Heart left ventricle (tissue), 16 donors: ENCODE results near the gene CPLANE1. TPM values are rescaled to one million over a fixed set of nuclear protein-coding genes. Genes with fewer than 3 reads are reported as not detected.

Experiments used
- ATAC-seq, 4 donors: fragments of 200-7000 bp; cut with Tn5 transposase; one replicate each; pipeline ENCODE4 v1.9.1; 2020 to 2022; ENCODE audit warnings: moderate library complexity in 4 of 4, mild to moderate bottlenecking in 3 of 4, moderate number of reproducible peaks in 1 of 4
- DNase-seq, 5 donors: peaks; one replicate each; pipeline ENCODE4 v3.0.0-alpha.2; 2020
- H3K27ac ChIP-seq, 12 donors: fragments of 200-600 bp; sonication (generic) in 4 of 12; one replicate each; pipeline versions ENCODE4 v1.5.0 to v1.8.0; 2016 to 2022; ENCODE audit warnings: mild to moderate bottlenecking in 2 of 12
- H3K27me3 ChIP-seq, 9 donors: fragments of 200-600 bp; sonication (generic) in 2 of 9; one replicate each; pipeline versions ENCODE4 v1.5.1 to v1.8.0; 2016 to 2022; ENCODE audit warnings: mild to moderate bottlenecking in 3 of 9
- H3K36me3 ChIP-seq, 9 donors: fragments of 200-600 bp; sonication (generic) in 2 of 9; one replicate each; pipeline versions ENCODE4 v1.5.0 to v1.8.0; 2018 to 2022; ENCODE audit warnings: mild to moderate bottlenecking in 2 of 9
- H3K4me1 ChIP-seq, 12 donors: fragments of 200-600 bp; sonication (generic) in 4 of 12; one replicate each; pipeline versions ENCODE4 v1.5.0 to v1.8.0; 2016 to 2022; ENCODE audit warnings: mild to moderate bottlenecking in 3 of 12
- H3K4me3 ChIP-seq, 12 donors: fragments of 200-600 bp; sonication (generic) in 4 of 12; one replicate each; pipeline versions ENCODE4 v1.5.0 to v1.8.0; 2017 to 2022; ENCODE audit warnings: mild to moderate bottlenecking in 9 of 12, moderate library complexity in 4 of 12
- H3K9me3 ChIP-seq, 12 donors: fragments of 200-600 bp; sonication (generic) in 4 of 12; one replicate each; pipeline versions ENCODE4 v1.5.0 to v1.8.0; 2016 to 2022; ENCODE audit warnings: mild to moderate bottlenecking in 1 of 12
- CTCF ChIP-seq, 12 donors: fragments of 200-600 bp; sonication (generic) in 4 of 12; IDR thresholded peaks; one replicate each; pipeline versions ENCODE4 v1.5.0 to v1.8.0; 2018 to 2022; ENCODE audit warnings: antibody characterized with exemption in 12 of 12, mild to moderate bottlenecking in 5 of 12
- POLR2A ChIP-seq, 2 donors: fragments of 450-650 bp; IDR thresholded peaks; one replicate each; pipeline ENCODE4 v1.6.1; 2017; ENCODE audit warnings: antibody characterized with exemption in 2 of 2, mild to moderate bottlenecking in 2 of 2, moderate library complexity in 2 of 2
- WGBS, 4 donors: extraction: QIAGEN DNeasy Blood & Tissue Kit in 2 of 4; methylation state at CpG; one replicate each; pipeline versions ENCODE4 v1.1.5 to v1.1.7; 2013 to 2018; 5-methylcytosine and 5-hydroxymethylcytosine counted together
- intact Hi-C, 10 donors: fragments of 100-400 bp; cut with DNase I; formaldehyde crosslinking; loops; one replicate each; pipeline versions ENCODE4 v1.11.1 to v1.14.2; 2022
- polyA plus RNA-seq, 2 donors: library from polyadenylated mRNA; stranded (reverse); fragments of 200-250 nt; gene quantifications; one replicate each; pipeline ENCODE4 v1.2.3, GENCODE V29; 2013
- total RNA-seq, 9 donors: library from RNA; depleted of rRNA in 2 of 9; stranded (reverse); fragments of >200 nt in 2 of 9; fragmentation: NEBNext Ultra II Directional in 3 of 9; extraction: Animal tissue kit (Norgen Biotek cat#: 25700) in 3 of 9; gene quantifications; one replicate each; pipeline versions ENCODE4 v1.1.0 to v1.2.4, GENCODE V29; 2016 to 2023
- donor health status: ischemic (EF 13 %, LVEDD 7.1; RV severe dilation, severe dysfunction).
- donor health status: healthy with polysubstance abuse.
- donor health status: DM: no; HTN: yes; CAD: no.
- donor health status: DM: no; HTN: no; CAD: no.
- donor health status: ischemic (EF 25% LVEDD 6.9; RV normal size, moderate dysfunction).
- donor health status: ischemic (EF 25% LVEDD 5.7; RV mildly dilated, moderate dysfunction).
- donor health status: healthy.
- donor health status: DM: yes; HTN: yes; CAD: no.
- donor health status: ischemic (EF 35%, LVEDD 5.7; RV mildly dilated, moderate dysfunction).
- donor health status: nonischemic (EF 11% LVEDD 7.7; RV severe dilation, severe dysfunction).
- donor health status: DM: yes; HTN: yes; CAD: no.
- donor health status: PGD.
- donor health status: ischemic (EF 29% LVEDD 5.4; RV normal size, mild dysfunction).
- donor health status: nonischemic (EF 23%, LVEDD 6.1; RV moderate dilation, normal function).

The CPLANE1 gene
- total and polyA plus RNA-seq, 11 donors = 2.6 to 13.2 (median 9.3) TPM

- intact Hi-C loops = loop anchor here in 1 of 10 donors (10.0 kb wide), 1 partner anchor 184 kb away; no protein-coding TSS in a partner anchor
- peak overlapping the region in 8 of 12 donors; percentile 14 to 43 (median 38) for H3K4me3 ChIP-seq
- peak in 3 of 4 donors; percentile 64 to 78 (median 65) for ATAC-seq
- TF ChIP-seq POLR2A (IDR thresholded peaks at IDR 0.05) (no peak), CTCF (IDR thresholded peaks at IDR 0.05) (no peak)
- H3K9me3 ChIP-seq = no peaks in the 10 kb centered on the region
- H3K27ac ChIP-seq = peak overlapping the region in 2 of 12 donors; percentile 28 to 39
- whole genome bisulfite sequencing, 4 donors = 76 to 90% (median 84%) methylated on average over 32 of the region's 32 CpGs
- H3K27me3 ChIP-seq = no peaks in the 10 kb centered on the region
- peaks cover 0 to 93% (median 64%) of the 10 kb centered on the region in 9 donors for H3K36me3 ChIP-seq
- peak; percentile 23 to 64 (median 42) for DNase-seq
- H3K4me1 ChIP-seq = peaks cover 0 to 1% (median 0%) of the 10 kb centered on the region in 12 donors
Measured at GRCh38 chr5:37208883-37209797, 40.0 kb downstream of the CPLANE1 start.

- DNase-seq = no peak
- H3K4me1 ChIP-seq = no peaks in the 10 kb centered on the region
- TF ChIP-seq CTCF (IDR thresholded peaks at IDR 0.05) (no peak), POLR2A (IDR thresholded peaks at IDR 0.05) (no peak)
- intact Hi-C loops = loop anchor here in 1 of 10 donors (10.0 kb wide), 1 partner anchor 183 kb away; no protein-coding TSS in a partner anchor
- no peak overlapping the region for H3K27ac ChIP-seq
- H3K27me3 ChIP-seq = no peaks in the 10 kb centered on the region
- 93 to 99% (median 96%) methylated on average over 3 of the region's 3 CpGs for WGBS, 4 donors
- H3K4me3 ChIP-seq = no peak overlapping the region
- ATAC-seq = no peak
- peaks cover 0 to 93% (median 69%) of the 10 kb centered on the region in 9 donors for H3K36me3 ChIP-seq
- no peaks in the 10 kb centered on the region for H3K9me3 ChIP-seq
Measured at GRCh38 chr5:37207802-37208201, 41.4 kb downstream of the CPLANE1 start.

- Histone ChIP-seq H3K9me3 (no peaks in the 10 kb centered on the region), H3K27ac (no peak overlapping the region), H3K36me3 (peaks cover 0 to 93% (median 58%) of the 10 kb centered on the region in 9 donors), H3K27me3 (no peaks in the 10 kb centered on the region), H3K4me3 (no peak overlapping the region), H3K4me1 (no peaks in the 10 kb centered on the region)
- WGBS, 4 donors = 89 to 96% (median 91%) methylated on average over 2 of the region's 2 CpGs
- intact Hi-C loops = loop anchor here in 1 of 10 donors (10.0 kb wide), 1 partner anchor 182 kb away; no protein-coding TSS in a partner anchor
- no peak for TF ChIP-seq CTCF (IDR thresholded peaks at IDR 0.05)
- no peak for TF ChIP-seq POLR2A (IDR thresholded peaks at IDR 0.05)
- ATAC-seq (no peak), DNase-seq (no peak)
Measured at GRCh38 chr5:37206736-37207135, 42.4 kb downstream of the CPLANE1 start.

GRCh38 chr5:37198842-37199241, 50.3 kb downstream of the CPLANE1 start:
- H3K27me3 ChIP-seq = no peaks in the 10 kb centered on the region
- ATAC-seq (no peak), DNase-seq (no peak)
- no peak overlapping the region for H3K4me3 ChIP-seq
- H3K27ac ChIP-seq = no peak overlapping the region
- WGBS, 4 donors = 93 to 94% (median 93%) methylated on average over 2 of the region's 2 CpGs
- H3K4me1 ChIP-seq = peaks cover 0 to 17% (median 0%) of the 10 kb centered on the region in 12 donors
- TF ChIP-seq CTCF (IDR thresholded peaks at IDR 0.05) = no peak
- no peak for TF ChIP-seq POLR2A (IDR thresholded peaks at IDR 0.05)
- H3K36me3 ChIP-seq = peaks cover 0 to 99% (median 35%) of the 10 kb centered on the region in 9 donors
- intact Hi-C loops = loop anchor here in 1 of 10 donors (10.0 kb wide), 1 partner anchor 106 kb away; no protein-coding TSS in a partner anchor
- H3K9me3 ChIP-seq = no peaks in the 10 kb centered on the region
